NB4 (cell line): ENCODE measurements around the gene SPRR5.

Experiments used
- POLR2A ChIP-seq: IDR thresholded peaks from 2 replicates; pipeline ENCODE4 v1.6.1; 2011; ENCODE audit warnings: mild to moderate bottlenecking; ENCODE audit not compliant: insufficient read length; ENCODE audit errors: extremely low read depth
- TF ChIP-seq, protein P1 (sequence below): IDR thresholded peaks from one replicate; pipeline ENCODE4 v1.5.1; 2012; ENCODE audit warnings: low read depth, low read length

DNA sequence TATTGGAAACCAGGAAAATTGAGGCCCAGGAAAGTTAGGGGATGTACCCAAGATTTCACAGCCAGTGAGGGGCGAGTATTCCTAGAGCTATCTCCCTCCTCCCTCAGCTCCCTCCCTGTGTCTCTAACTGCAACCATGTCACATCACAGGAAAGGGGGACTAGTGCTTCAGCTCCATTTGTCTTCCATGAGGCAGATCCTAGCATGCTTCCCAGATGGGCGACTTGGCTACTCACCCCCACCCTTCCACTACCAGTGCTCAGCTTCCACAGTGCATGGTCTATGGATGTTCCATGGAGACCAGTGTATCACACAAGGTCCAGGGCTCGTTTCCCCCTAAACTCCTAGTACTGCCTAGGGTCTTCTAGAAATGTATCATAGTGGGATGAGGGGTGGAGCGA is 18.8 kb downstream of the SPRR5 start:
- TF ChIP-seq, protein P1, sequence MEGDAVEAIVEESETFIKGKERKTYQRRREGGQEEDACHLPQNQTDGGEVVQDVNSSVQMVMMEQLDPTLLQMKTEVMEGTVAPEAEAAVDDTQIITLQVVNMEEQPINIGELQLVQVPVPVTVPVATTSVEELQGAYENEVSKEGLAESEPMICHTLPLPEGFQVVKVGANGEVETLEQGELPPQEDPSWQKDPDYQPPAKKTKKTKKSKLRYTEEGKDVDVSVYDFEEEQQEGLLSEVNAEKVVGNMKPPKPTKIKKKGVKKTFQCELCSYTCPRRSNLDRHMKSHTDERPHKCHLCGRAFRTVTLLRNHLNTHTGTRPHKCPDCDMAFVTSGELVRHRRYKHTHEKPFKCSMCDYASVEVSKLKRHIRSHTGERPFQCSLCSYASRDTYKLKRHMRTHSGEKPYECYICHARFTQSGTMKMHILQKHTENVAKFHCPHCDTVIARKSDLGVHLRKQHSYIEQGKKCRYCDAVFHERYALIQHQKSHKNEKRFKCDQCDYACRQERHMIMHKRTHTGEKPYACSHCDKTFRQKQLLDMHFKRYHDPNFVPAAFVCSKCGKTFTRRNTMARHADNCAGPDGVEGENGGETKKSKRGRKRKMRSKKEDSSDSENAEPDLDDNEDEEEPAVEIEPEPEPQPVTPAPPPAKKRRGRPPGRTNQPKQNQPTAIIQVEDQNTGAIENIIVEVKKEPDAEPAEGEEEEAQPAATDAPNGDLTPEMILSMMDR, result no peak
- no peak for TF ChIP-seq POLR2A
